ENCODE data around the gene FKBP9.

FKBP9 gene

GRCh38 chr7:32916006-32916405 is 41.2 kb upstream of the FKBP9 start:
- TF ChIP-seq FOXP2 (optimal IDR thresholded peaks at IDR 0.05; ENCODE audit: borderline replicate concordance, extremely low read depth, extremely low read length, insufficient read depth) (no peak), SIN3A (IDR thresholded peaks at IDR 0.05; ENCODE audit: borderline replicate concordance, insufficient read depth, low read length) (no peak), REST (IDR thresholded peaks at IDR 0.05; ENCODE audit: insufficient read depth in 1 of 2, low read depth in 2 of 2, low read length in 2 of 2) (no peak), TAF1 (IDR thresholded peaks at IDR 0.05; ENCODE audit: borderline replicate concordance, insufficient read depth, low read length) (no peak), POLR2AphosphoS5 (IDR thresholded peaks at IDR 0.05; ENCODE audit: low read depth, low read length) (no peak)

- TF ChIP-seq REST (IDR thresholded peaks at IDR 0.05; ENCODE audit: insufficient read depth in 1 of 2, low read depth in 2 of 2, low read length in 2 of 2), result no peak
Observed at GRCh38 chr7:32921896-32922295, 35.3 kb upstream of the FKBP9 start.

- TF ChIP-seq POLR2AphosphoS5 (IDR thresholded peaks at IDR 0.05; ENCODE audit: low read depth, low read length) (no peak), TAF1 (IDR thresholded peaks at IDR 0.05; ENCODE audit: borderline replicate concordance, insufficient read depth, low read length) (no peak), SIN3A (IDR thresholded peaks at IDR 0.05; ENCODE audit: borderline replicate concordance, insufficient read depth, low read length) (no peak), REST (IDR thresholded peaks at IDR 0.05; ENCODE audit: insufficient read depth in 1 of 2, low read depth in 2 of 2, low read length in 2 of 2) (no peak), FOXP2 (optimal IDR thresholded peaks at IDR 0.05; ENCODE audit: borderline replicate concordance, extremely low read depth, extremely low read length, insufficient read depth) (no peak)
Observed at GRCh38 chr7:32928785-32929298, 28.4 kb upstream of the FKBP9 start.

GRCh38 chr7:32929430-32930143 is 27.7 kb upstream of the FKBP9 start:
- TF ChIP-seq FOXP2 (optimal IDR thresholded peaks at IDR 0.05; ENCODE audit: borderline replicate concordance, extremely low read depth, extremely low read length, insufficient read depth) (no peak), REST (IDR thresholded peaks at IDR 0.05; ENCODE audit: insufficient read depth in 1 of 2, low read depth in 2 of 2, low read length in 2 of 2) (no peak), TAF1 (IDR thresholded peaks at IDR 0.05; ENCODE audit: borderline replicate concordance, insufficient read depth, low read length) (no peak), POLR2AphosphoS5 (IDR thresholded peaks at IDR 0.05; ENCODE audit: low read depth, low read length) (no peak), SIN3A (IDR thresholded peaks at IDR 0.05; ENCODE audit: borderline replicate concordance, insufficient read depth, low read length) (no peak)

GRCh38 chr7:32930378-32930777 is 26.9 kb upstream of the FKBP9 start:
- TF ChIP-seq REST (IDR thresholded peaks at IDR 0.05; ENCODE audit: insufficient read depth in 1 of 2, low read depth in 2 of 2, low read length in 2 of 2) (no peak), TAF1 (IDR thresholded peaks at IDR 0.05; ENCODE audit: borderline replicate concordance, insufficient read depth, low read length) (no peak), SIN3A (IDR thresholded peaks at IDR 0.05; ENCODE audit: borderline replicate concordance, insufficient read depth, low read length) (no peak), FOXP2 (optimal IDR thresholded peaks at IDR 0.05; ENCODE audit: borderline replicate concordance, extremely low read depth, extremely low read length, insufficient read depth) (no peak), POLR2AphosphoS5 (IDR thresholded peaks at IDR 0.05; ENCODE audit: low read depth, low read length) (no peak)

All from PFSK-1 (cell line).